HG02678 (cell line): ENCODE results near the gene KRTAP10-10.
"Not testable (repeated sequence)": the region's sequence is repeated elsewhere in the genome, so short reads cannot be mapped to it uniquely, and the experiment has no call there.

Experiments used
- ATAC-seq: cut with Tn5 transposase; IDR thresholded peaks from one replicate; pipeline ENCODE4 v1.9.1; 2021; ENCODE audit warnings: mild to moderate bottlenecking, moderate library complexity; ENCODE audit not compliant: unreplicated experiment

Gene KRTAP10-10

DNA sequence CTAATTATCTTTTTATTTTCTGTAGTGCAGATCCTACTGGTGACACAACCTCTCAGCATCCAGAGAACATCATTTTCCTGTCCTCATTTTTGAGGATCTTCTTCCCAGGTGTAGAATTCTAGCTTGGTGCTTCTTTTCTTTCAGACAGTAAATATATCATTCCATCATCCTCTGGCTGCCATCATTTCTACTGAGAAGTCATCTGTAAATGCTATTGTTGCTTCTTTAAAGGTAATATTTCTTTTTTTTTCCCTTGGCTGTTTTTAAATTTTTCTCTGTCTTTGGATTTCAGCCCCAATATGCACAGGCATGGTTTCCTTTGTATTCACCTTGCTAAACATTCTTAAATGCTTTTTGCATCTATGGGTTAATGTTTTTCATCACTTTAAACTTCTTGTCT lies 13.6 kb upstream of the KRTAP10-10 start:
- no peak for ATAC-seq

DNA sequence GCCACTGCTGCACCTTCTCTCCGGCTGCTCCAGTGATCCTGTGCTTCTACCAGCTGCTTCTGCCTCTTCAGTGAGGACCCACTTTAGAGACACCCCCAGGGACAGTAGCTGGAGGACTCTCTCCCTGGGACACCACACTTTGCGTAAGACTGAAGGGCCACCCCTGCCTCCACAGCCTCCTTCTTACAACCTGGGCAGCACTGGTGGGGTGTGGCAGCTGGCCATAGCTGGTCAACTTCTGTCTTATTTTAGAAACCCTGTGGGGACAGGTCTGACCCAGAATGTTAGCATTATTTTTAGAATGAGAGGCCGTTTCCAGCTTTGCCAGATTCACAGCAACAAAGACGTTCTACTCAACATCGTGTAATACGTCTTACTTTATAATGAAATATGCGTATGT lies 11.4 kb upstream of the KRTAP10-10 start:
- ATAC-seq: no peak

DNA sequence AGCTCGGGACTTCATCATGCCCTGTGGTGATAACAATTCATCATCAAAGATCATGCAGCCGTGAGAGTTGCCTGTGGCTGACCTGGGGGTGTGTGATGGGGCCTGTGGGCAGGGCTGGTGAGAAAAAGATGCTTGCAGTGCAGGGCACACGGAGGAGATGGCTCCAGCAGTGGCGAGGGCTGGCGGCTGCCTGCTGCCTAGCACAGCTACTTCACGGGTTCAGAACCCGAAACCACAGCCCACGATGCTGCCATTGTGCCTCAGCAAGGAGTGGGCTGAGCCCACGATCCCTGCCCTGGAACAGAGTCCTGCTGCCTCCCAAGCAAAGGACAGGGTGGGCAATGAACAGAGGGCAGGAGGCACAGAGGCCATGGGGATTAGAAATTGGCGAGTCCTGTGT lies 10.9 kb upstream of the KRTAP10-10 start:
- ATAC-seq: no peak

DNA sequence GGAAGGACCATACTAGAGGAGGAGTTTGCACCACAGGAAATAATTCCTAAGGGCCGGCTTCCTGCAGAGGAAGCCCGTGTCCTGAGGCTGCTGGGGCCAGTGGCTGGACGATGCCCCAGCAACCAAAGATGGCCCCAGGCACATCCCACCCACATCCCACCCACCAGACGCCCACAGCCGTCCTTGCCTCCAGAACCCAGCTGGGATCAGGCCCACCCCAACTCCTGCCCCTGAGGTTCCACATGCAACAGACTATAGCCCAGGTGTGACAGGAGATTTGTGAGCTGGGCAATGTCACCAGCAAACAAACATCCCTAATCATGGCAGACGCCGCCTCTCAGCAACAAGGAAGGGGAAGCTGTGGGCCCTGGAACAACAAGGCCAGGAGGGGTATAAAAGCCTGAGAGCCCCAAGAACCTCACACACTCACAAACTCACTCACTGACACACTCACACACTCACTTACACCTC lies 10.4 kb upstream of the KRTAP10-10 start, which contains the start of gene KRTAP10-9:
TSS of gene KRTAP10-9 (plus strand) at position 421 of the 471 bp plus-strand sequence. CDS start 79 bp downstream, outside the sequence.
- ATAC-seq: no peak

DNA sequence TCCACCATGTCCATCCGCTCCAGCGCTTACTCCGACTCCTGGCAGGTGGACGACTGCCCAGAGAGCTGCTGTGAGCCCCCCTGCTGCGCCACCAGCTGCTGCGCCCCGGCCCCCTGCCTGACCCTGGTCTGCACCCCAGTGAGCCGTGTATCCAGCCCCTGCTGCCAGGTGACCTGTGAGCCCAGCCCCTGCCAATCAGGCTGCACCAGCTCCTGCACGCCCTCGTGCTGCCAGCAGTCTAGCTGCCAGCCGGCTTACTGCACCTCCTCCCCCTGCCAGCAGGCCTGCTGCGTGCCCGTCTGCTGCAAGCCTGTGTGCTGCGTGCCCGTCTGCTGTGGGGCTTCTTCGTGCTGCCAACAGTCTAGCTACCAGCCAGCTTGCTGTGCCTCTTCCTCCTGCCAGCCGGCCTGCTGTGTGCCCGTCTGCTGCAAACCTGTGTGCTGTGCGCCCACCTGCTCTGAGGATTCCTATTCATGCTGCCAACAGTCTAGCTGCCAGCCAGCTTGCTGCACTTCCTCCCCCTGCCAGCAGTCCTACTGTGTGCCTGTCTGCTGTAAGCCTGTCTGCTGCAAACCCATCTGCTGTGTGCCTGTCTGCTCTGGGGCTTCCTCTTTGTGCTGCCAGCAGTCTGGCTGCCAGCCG lies 9.9 kb upstream of the KRTAP10-10 start:
- ATAC-seq: not testable (repeated sequence)

DNA sequence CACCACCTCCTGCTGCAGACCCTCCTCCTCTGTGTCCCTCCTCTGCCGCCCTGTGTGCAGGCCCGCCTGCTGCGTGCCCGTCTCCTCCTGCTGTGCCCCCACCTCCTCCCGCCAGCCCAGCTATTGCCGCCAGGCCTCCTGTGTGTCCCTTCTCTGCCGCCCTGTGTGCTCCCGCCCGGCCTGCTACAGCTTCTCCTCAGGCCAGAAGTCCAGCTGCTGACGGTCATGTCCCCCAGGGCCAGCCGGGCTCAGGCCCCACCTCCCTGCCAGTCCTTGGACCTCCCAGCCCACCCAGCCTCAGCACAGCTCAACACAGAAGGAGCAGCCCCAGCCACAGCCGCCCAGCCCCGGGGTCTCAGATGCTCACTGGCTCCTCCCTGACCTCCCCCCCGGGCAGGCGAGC lies 9.3 kb upstream of the KRTAP10-10 start:
- ATAC-seq: not testable (repeated sequence)

DNA sequence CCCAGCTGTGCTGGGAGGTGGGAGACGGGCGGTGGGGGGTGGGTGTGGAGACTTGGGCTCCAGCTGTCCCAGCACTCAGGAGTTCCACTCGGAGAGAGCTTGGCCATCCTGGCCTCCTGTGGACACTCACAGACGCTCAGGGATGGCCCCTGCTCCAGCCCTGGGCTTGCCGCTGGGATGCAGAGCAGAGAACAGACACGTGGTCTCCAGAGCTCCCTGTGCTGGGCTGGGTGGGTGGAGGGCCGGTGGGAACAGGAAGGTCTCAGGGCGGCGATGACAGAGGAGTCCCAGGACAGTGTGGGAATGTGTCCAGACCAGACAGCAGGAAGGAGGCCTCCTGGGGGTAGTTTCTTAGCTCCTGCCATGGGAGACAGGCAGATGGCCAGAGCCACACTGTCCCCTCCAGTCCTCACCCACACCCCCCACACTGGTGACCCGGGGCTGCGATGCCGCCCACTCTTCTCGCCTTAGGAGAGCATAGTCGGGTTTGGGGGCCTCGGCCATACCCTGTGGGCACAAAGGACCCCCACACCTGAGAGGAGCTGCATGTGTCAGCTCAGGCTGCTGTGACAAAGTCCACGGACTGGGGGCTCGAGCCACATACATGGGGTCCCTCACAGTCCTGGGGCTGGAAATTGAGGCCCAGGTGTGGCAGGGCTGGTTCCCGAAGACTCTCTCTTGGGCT lies 8.3 kb upstream of the KRTAP10-10 start:
- no peak for ATAC-seq

DNA sequence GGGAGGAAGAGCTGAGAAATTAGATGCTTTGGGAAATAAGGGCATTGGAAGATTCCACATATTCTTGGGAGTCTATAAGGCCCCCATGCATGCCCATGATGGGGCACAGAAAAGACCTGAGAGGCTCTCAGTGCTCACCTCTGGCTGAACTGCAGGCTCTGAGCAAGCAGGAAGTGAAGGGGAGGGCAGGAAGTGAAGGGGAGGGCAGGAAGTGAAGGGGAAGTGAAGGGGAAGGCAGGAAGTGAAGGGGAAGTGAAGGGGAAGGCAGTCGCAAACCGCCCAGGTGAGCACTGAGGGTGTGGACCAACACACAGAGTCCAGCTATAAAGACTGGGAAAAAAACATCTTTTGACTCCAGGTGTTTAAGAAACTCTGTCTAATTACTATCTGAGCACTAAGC lies 6.7 kb upstream of the KRTAP10-10 start:
- ATAC-seq: no peak

DNA sequence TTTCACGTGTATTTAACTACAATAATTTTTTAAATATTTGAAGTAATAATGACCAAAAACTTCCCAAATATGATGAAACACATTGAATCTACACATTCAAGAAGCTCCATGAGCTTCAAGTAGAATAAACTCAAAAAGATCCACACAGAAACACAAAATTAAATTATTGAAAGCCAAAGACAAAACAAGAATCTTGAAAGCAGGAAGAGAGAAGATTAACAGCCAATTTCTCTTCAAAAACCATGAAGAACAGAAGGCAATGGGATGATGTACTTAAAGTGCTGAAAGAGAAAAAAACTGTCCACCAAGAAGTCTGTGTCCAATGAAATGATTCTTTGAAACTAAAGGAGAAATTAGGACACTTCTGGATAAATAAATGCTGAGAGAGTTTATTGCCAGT lies 5.1 kb upstream of the KRTAP10-10 start:
- ATAC-seq: no peak

DNA sequence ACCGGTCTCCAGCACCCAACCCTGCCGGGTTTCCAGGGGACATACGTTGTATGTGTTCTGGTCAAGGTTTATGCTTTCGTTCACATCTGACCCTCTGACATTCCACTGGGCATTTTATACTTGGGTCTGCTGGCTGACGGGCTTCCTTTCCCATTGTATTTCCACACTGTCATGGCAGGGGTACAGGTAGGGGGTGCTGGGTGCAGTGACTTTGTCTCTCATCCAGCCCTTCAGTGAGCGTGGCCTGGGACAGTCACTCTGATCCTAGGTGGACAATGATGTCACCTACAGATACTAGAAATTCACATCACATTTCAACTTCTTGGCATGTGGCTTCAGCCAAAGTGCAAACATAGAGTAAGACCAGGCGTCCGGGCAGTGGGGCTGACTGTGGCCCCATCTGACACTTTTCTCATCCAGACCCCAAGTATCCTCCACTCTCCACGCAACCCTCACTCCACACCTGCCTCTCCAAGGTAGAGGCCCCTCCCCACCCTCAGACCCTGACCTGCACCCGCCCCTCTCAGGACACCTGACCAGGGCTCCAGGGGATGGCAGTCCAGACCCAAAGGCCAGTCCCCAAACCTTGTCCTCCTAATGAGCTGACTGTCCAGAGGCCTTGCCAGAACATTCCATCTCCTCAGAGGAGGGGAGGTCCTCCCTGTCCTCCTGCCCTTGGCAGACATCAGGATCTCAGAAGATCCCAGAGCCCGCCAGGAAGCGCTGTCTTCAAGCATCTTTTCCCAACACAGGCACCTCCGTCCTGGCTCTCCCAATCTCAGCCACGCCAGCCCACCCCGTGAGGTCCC lies 743 bp upstream of the KRTAP10-10 start:
- ATAC-seq: no peak

DNA sequence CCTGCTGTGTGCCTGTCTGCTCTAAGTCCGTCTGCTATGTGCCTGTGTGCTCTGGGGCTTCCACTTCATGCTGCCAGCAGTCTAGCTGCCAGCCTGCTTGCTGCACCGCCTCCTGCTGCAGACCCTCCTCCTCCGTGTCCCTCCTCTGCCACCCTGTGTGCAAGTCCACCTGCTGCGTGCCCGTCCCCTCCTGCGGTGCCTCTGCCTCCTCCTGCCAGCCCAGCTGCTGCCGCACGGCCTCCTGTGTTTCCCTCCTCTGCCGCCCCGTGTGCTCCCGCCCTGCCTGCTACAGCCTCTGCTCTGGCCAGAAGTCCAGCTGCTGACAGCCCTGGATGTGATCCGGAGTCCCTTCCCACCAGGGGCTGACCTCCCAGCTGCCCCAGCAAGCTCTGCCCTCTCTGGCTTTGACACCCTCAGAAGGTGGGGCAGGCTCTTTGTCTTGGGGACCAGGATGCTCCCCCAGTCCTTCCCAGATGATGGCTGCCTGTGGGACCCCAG lies 744 bp downstream of the KRTAP10-10 start:
- ATAC-seq: not testable (repeated sequence)

DNA sequence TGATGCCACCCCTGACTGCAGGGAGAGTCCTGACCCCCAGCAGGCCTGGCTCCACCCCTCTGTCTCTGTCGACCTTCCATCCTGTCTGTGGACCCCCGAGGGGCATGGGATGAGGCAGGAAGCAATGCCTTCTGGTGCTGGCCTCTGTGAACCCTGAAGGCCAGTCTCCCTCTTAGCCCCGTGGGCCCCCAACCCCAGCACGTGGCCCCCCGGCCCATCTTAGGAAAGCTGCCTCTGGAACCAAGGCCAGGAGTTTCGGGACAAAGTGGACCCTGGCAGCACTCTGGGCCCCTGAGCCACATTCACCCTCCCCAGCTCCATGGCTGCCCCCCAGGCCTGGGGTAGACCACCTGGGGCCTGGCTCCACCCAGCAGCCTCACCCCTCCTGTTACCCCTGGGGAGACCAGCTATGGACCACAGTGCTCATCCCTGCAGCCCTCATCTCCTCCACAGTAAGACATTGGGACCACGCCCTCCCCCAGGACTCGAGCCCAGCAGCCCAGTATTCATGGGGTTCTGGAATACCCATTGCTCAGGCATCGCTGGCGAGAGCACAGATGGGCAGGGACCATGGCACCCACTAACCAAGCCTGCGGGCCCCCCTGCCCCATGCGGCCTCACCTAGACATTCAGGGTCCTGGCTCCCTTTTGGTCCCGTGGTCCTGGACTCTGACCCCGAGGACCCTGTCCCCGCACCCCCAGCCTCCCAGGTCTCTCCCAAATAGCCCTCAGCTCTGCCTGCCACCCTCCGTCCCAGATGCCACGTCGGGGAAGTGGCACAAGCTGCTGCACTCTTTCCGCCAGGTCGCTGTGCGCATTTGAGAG lies 1.6 kb downstream of the KRTAP10-10 start:
- ATAC-seq: not testable (repeated sequence)

DNA sequence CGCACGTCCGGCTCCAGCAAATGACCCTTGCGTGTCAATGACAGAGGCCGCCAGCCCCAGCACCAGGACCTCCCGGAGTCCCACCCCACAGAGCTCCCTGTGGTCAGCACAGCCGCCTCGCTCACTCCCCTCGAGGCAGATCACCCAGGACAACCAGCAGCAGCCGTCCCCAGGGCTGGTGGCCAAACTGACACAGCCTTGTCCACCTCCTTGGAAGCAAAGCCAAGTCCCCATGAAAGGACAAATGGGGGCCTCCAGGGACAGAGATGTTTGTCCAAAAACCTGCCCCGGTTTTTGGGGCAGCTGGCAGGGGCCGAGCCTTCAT lies 2.1 kb downstream of the KRTAP10-10 start:
- ATAC-seq: no peak

DNA sequence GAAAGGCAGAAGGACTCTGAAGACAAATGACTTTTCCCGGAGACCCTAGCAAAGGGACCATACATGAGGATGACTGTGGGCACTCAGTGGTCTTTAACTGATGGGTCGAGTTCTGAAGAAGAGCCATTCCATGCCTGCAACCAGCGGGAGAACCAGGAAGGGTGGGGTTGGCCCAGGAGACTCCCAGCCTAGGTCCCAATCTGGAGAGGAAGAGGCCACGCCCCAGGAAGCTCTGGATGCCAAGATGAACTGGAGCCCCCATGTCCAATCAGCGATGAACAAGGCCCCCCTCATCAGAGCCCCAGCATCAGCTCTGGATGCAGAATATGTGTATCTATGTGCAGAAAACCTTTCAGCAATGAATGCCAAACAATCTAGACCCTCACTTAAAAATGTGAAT lies 3.6 kb downstream of the KRTAP10-10 start:
- no peak for ATAC-seq

DNA sequence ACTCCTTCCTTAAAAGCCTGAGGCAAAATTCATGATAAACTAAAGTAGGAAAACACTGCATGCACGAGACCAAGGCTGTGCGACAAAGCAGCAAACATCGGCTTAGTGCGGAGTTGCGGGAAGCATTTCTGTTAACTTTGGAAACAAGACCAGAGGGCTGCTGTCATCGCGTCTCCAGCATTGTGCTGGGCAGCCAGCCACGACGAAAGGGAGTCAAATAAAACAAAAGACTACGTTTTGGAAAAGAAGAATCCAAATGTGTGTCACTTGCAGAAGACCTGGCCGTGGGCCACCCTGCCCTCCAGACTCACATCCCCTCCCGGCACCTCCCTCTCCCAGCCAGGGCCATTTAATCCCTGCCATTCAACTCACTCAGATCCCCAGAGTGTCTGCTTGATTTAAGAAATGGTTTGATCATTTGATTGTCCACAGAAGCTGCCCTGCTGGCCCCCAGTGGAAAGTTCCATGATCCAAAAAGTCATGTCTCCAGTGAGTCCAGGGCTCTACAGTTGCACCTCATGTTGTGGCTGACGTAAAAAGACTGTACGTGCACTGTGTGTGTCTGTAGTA lies 6.7 kb downstream of the KRTAP10-10 start:
- ATAC-seq: no peak

DNA sequence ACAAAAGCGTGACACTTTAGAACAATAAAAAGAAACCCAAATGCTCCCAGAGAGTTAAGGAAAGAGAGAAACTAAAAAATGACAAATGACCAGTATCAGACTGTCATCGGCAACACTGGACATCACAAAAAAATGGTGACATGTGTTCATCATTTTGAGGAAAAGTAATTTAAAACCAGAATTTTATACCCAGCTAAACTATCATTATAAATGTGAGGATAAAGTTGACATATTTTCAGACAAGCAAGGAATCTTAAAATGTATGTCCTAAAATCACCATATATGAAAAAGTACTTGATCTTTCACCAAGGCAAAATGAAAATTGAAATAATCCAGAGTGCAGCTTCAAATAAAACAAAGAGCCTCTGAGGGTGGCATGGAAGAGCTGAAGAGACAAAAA lies 7.7 kb downstream of the KRTAP10-10 start:
- no peak for ATAC-seq

DNA sequence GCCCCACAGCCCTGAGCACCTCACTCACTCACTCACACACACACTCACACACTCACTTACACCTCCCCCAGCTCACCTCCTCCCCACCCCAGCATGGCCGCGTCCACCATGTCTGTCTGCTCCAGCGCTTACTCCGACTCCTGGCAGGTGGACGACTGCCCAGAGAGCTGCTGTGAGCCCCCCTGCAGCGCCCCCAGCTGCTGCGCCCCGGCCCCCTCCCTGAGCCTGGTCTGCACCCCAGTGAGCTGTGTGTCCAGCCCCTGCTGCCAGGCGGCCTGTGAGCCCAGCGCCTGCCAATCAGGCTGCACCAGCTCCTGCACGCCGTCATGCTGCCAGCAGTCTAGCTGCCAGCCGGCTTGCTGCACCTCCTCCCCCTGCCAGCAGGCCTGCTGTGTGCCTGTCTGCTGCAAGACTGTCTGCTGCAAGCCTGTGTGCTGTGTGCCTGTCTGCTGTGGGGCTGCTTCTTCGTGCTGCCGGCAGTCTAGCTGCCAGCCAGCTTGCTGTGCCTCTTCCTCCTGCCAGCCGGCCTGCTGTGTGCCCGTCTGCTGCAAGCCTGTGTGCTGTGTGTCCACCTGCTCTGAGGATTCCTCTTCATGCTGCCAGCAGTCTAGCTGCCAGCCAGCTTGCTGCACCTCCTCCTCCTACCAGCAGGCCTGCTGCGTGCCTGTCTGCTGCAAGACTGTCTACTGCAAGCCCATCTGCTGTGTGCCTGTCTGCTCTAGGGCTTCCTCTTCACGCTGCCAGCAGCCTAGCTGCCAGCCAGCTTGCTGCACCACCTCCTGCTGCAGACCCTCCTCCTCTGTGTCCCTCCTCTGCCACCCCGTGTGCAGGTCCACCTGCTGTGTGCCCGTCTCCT lies 9.4 kb downstream of the KRTAP10-10 start, which contains the start of gene KRTAP10-11:
TSS of gene KRTAP10-11 (plus strand) at position 49 of the 856 bp plus-strand sequence. CDS start at position 94, 45 bp downstream.
- not testable (repeated sequence) for ATAC-seq

DNA sequence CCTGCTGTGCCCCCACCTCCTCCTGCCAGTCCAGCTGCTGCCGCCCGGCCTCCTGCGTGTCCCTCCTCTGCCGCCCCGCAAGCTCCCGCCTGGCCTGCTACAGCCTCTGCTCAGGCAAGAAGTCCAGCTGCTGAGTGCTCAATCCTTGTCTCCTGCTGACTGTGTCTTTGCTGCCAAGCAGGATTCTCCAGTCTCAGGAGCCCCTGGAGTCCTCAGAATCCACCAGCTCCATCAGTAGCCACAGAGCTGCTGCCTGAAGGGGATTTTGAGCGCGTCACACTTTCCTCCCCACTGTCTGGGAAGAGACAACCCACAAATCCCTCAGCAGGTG lies 10.0 kb downstream of the KRTAP10-10 start:
- no peak for ATAC-seq

DNA sequence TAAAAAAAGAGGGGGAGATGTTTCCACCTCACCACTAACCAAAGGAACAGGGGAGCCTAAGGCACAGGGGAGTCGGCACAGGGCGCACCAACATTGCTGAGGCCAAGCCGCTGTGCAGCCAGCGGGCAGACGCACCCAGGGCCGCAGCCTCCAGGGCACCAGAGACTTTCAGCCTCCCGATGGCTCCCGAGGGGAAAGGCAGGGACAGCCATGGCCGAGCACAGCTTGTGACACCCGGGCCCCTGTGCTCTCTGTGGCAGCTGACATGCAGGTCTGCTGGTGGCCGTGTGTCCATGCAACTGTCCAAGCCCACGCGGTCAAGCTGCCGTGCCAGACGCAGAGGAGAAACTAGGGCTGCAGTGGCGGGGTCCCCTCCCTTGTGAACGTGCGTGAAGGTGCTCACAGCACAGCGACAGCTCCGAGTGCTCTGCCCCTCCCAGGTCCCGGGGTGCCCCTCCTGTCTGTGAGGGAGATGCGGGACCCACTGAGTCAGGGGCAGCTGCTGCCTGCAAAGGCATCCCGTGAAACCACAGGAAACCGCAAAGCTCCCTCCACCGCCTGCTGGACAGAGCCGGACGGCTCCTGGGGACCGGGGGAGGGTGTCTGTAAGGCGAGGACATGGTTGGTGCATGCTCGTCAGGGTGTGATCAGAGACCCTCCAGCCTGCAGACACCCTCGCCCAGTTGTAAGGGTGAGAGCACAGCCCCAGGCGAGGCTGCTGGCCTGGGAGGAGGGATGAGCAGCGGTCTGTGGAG lies 11.6 kb downstream of the KRTAP10-10 start:
- no peak for ATAC-seq
